ENCODE data around the gene RASGRP3. TPM values are rescaled to one million over a fixed set of nuclear protein-coding genes. Genes with fewer than 3 reads are reported as not detected.

The RASGRP3 gene
- total and polyA plus RNA-seq, 5 donors: 22.7 to 61.6 (median 48.8) TPM

- no peak overlapping the region for H3K27ac ChIP-seq (ENCODE audit: low read length)
- no peaks in the 10 kb centered on the region for H3K27me3 ChIP-seq (ENCODE audit: control insufficient read depth, insufficient read depth)
- intact Hi-C loops (cut with DNase I): loop anchor here in 1 of 4 donors (5.0 kb wide), 1 partner anchor 43 kb away; no protein-coding TSS in a partner anchor
- H3K4me1 ChIP-seq (ENCODE audit: control insufficient read depth, insufficient read depth, low read length): peaks cover 2% of the 10 kb centered on the region
- H3K4me3 ChIP-seq (ENCODE audit: low read length): no peak overlapping the region
- ATAC-seq (no peak), DNase-seq (no peak)
- H3K9me3 ChIP-seq (ENCODE audit: control insufficient read depth, low read length): no peaks in the 10 kb centered on the region
- whole genome bisulfite sequencing: 96% methylated on average over 6 of the region's 6 CpGs
Measured at GRCh38 chr2:33525666-33526065, 49.2 kb downstream of the RASGRP3 start.

GRCh38 chr2:33526132-33526531 lies 49.7 kb downstream of the RASGRP3 start:
- DNase-seq (no peak), ATAC-seq (peak in 1 of 2 donors; percentile 67)
- Histone ChIP-seq H3K27ac (ENCODE audit: low read length) (no peak overlapping the region), H3K9me3 (ENCODE audit: control insufficient read depth, low read length) (no peaks in the 10 kb centered on the region), H3K4me1 (ENCODE audit: control insufficient read depth, insufficient read depth, low read length) (peaks cover 2% of the 10 kb centered on the region), H3K27me3 (ENCODE audit: control insufficient read depth, insufficient read depth) (no peaks in the 10 kb centered on the region), H3K4me3 (ENCODE audit: low read length) (no peak overlapping the region)
- 32% methylated on average over 2 of the region's 2 CpGs for WGBS
- intact Hi-C loops (cut with DNase I): loop anchor here in 1 of 4 donors (5.0 kb wide), 1 partner anchor 44 kb away; no protein-coding TSS in a partner anchor

- no peak overlapping the region for H3K4me3 ChIP-seq (ENCODE audit: low read length)
- H3K27me3 ChIP-seq (ENCODE audit: control insufficient read depth, insufficient read depth): no peaks in the 10 kb centered on the region
- no peak overlapping the region for H3K27ac ChIP-seq (ENCODE audit: low read length)
- 91% methylated on average over 5 of the region's 5 CpGs for WGBS
- H3K9me3 ChIP-seq (ENCODE audit: control insufficient read depth, low read length): no peaks in the 10 kb centered on the region
- H3K4me1 ChIP-seq (ENCODE audit: control insufficient read depth, insufficient read depth, low read length): peaks cover 4% of the 10 kb centered on the region
- DNase-seq (no peak), ATAC-seq (no peak)
- intact Hi-C loops (cut with DNase I): loop anchor here in 1 of 4 donors (5.0 kb wide), 1 partner anchor 45 kb away; no protein-coding TSS in a partner anchor
Measured at GRCh38 chr2:33526921-33527320, 50.5 kb downstream of the RASGRP3 start.

DNA sequence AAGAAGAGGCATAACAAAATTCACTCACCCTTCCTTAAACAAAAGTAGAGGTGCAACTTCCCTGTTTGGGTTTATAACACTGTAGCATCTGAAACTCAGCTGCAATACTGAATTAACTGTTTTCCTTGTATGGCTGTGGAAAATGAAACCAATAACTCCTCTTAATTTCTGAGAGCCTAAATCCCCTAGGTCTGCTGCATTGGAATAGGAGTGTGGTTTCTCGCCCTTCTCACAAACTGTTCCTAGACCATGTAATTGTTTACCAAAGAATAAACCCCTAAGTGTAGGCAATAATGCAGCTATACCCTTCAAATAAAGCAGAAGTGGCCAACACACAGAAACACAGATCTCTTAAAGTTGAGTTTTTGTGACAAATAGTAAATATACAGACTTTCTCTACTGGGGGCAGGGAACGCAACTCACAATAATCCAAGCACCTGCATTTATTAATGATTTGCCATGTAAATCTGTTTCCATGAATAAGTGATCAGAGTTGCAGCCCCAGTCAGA lies 52.0 kb downstream of the RASGRP3 start:
- ATAC-seq: no peak
- Histone ChIP-seq H3K27me3 (ENCODE audit: control insufficient read depth, insufficient read depth) (no peaks in the 10 kb centered on the region), H3K27ac (ENCODE audit: low read length) (no peak overlapping the region), H3K4me3 (ENCODE audit: low read length) (no peak overlapping the region), H3K9me3 (ENCODE audit: control insufficient read depth, low read length) (no peaks in the 10 kb centered on the region), H3K4me1 (ENCODE audit: control insufficient read depth, insufficient read depth, low read length) (peaks cover 4% of the 10 kb centered on the region)
- WGBS: 93% methylated on average over 2 of the region's 2 CpGs
- intact Hi-C loops (cut with DNase I): loop anchor here in 1 of 4 donors (5.0 kb wide), 1 partner anchor 46 kb away; no protein-coding TSS in a partner anchor
- DNase-seq: no peak

DNA sequence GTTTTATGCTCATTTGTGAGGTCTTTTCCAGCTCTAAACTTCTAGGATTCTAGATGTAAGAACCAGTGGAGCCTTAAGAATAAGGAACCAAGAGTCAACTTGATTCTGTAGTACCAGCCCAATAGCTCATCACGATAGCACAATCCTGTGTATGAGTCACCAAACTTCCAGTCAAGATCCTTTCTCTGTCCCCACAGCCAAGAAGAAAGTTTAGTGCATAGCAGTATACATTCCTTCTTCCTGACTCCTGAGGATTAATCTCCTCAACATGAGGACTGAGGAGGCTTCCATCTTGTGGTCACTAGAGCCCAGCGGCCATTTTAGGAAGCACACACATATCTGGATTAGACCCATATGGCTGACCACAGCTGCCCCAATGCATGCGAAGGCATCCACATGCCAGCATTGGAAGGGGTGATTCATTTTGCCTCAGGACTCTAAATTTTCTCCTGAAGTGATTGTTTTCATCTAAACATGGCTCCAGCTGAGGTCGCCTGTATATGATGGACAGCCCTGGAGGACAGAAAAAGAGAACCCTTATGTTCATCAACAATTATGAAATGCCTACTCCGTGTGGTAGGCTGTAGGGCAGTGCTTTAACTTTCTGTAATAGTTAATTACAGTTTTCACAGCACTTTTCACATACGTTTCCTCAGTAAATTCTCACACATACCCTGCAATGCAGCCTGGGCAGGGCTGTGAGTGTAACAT lies 53.5 kb downstream of the RASGRP3 start:
- peak in 1 of 2 donors; percentile 11 for ATAC-seq
- intact Hi-C loops (cut with DNase I): loop anchor here in 3 of 4 donors (5.0 to 10.0 kb wide), 3 partner anchors 45 to 55 kb away; partner anchors contain the start of gene RASGRP3 (in 1 of the 3)
- no peak overlapping the region for H3K27ac ChIP-seq (ENCODE audit: low read length)

GRCh38 chr2:33530690-33531548 lies 54.5 kb downstream of the RASGRP3 start:
- Histone ChIP-seq H3K9me3 (ENCODE audit: control insufficient read depth, low read length) (no peaks in the 10 kb centered on the region), H3K4me1 (ENCODE audit: control insufficient read depth, insufficient read depth, low read length) (peaks cover 5% of the 10 kb centered on the region), H3K27me3 (ENCODE audit: control insufficient read depth, insufficient read depth) (no peaks in the 10 kb centered on the region), H3K4me3 (ENCODE audit: low read length) (no peak overlapping the region), H3K27ac (ENCODE audit: low read length) (peak overlapping the region; percentile 84)
- no peak for DNase-seq
- ATAC-seq: no peak
- WGBS: 76% methylated on average over 10 of the region's 10 CpGs
- intact Hi-C loops (cut with DNase I): loop anchor here in 2 of 4 donors (10.0 kb wide), 2 partner anchors 46 to 56 kb away; partner anchors contain the start of gene RASGRP3 (in 1 of the 2)

More for the DNA sequence above, 53.5 kb downstream of the RASGRP3 start:
- no peaks in the 10 kb centered on the region for H3K27me3 ChIP-seq (ENCODE audit: control insufficient read depth, insufficient read depth)
- 84% methylated on average over 6 of the region's 6 CpGs for WGBS
- H3K9me3 ChIP-seq (ENCODE audit: control insufficient read depth, low read length): no peaks in the 10 kb centered on the region
- H3K4me3 ChIP-seq (ENCODE audit: low read length): no peak overlapping the region
- DNase-seq: no peak
- H3K4me1 ChIP-seq (ENCODE audit: control insufficient read depth, insufficient read depth, low read length): peaks cover 5% of the 10 kb centered on the region

DNA sequence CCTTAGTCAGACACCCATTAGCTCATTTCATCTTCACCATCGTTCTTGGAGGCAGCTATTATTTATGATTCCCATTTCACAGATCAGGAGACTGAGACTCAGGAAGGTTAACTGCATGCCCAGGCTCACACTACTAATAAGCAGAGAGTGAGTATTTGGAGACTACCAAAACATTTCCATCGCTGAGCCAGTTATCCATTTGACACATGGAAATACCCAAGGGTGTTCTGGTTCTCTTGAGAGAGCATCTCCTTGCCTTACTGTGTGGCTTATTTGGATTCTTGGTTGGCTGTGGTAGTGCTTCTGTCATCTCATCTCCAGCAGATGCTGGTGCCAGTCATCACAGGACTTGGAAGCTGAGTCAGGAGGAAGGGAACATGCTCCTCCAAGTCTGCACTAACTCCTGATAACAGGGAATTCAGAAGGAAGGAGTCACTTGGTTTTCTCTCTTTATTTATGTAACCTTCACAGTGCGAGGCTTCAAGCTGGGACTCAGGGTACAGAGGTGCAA lies 55.2 kb downstream of the RASGRP3 start:
- no peaks in the 10 kb centered on the region for H3K9me3 ChIP-seq (ENCODE audit: control insufficient read depth, low read length)
- H3K27me3 ChIP-seq (ENCODE audit: control insufficient read depth, insufficient read depth): no peaks in the 10 kb centered on the region
- 41% methylated on average over 3 of the region's 3 CpGs for WGBS
- DNase-seq (no peak), ATAC-seq (peak; percentile 68 to 69)
- H3K4me3 ChIP-seq (ENCODE audit: low read length): no peak overlapping the region
- H3K27ac ChIP-seq (ENCODE audit: low read length): peak overlapping the region; percentile 84
- peaks cover 5% of the 10 kb centered on the region for H3K4me1 ChIP-seq (ENCODE audit: control insufficient read depth, insufficient read depth, low read length)
- intact Hi-C loops (cut with DNase I): loop anchor here in 2 of 4 donors (10.0 kb wide), 2 partner anchors 47 to 57 kb away; partner anchors contain the start of gene RASGRP3 (in 1 of the 2)

- Histone ChIP-seq H3K4me3 (ENCODE audit: low read length) (no peak overlapping the region), H3K9me3 (ENCODE audit: control insufficient read depth, low read length) (no peaks in the 10 kb centered on the region), H3K4me1 (ENCODE audit: control insufficient read depth, insufficient read depth, low read length) (peaks cover 5% of the 10 kb centered on the region), H3K27me3 (ENCODE audit: control insufficient read depth, insufficient read depth) (no peaks in the 10 kb centered on the region), H3K27ac (ENCODE audit: low read length) (peak overlapping the region; percentile 88)
- ATAC-seq (peak; percentile 69 to 72), DNase-seq (no peak)
- WGBS: 28% methylated on average over 8 of the region's 8 CpGs
- intact Hi-C loops (cut with DNase I): loop anchor here in 2 of 4 donors (10.0 kb wide), 2 partner anchors 47 to 57 kb away; partner anchors contain the start of gene RASGRP3 (in 1 of the 2)
Measured at GRCh38 chr2:33532146-33532545, 55.7 kb downstream of the RASGRP3 start.

GRCh38 chr2:33532966-33533365 lies 56.5 kb downstream of the RASGRP3 start:
- Histone ChIP-seq H3K9me3 (ENCODE audit: control insufficient read depth, low read length) (no peaks in the 10 kb centered on the region), H3K4me1 (ENCODE audit: control insufficient read depth, insufficient read depth, low read length) (peaks cover 5% of the 10 kb centered on the region), H3K27ac (ENCODE audit: low read length) (peak overlapping the region; percentile 45), H3K27me3 (ENCODE audit: control insufficient read depth, insufficient read depth) (no peaks in the 10 kb centered on the region), H3K4me3 (ENCODE audit: low read length) (no peak overlapping the region)
- peak in 1 of 2 donors; percentile 25 for ATAC-seq
- no peak for DNase-seq
- WGBS: 50% methylated on average over 2 of the region's 2 CpGs
- intact Hi-C loops (cut with DNase I): loop anchor here in 2 of 4 donors (10.0 kb wide), 2 partner anchors 48 to 58 kb away; partner anchors contain the start of gene RASGRP3 (in 1 of the 2)

DNA sequence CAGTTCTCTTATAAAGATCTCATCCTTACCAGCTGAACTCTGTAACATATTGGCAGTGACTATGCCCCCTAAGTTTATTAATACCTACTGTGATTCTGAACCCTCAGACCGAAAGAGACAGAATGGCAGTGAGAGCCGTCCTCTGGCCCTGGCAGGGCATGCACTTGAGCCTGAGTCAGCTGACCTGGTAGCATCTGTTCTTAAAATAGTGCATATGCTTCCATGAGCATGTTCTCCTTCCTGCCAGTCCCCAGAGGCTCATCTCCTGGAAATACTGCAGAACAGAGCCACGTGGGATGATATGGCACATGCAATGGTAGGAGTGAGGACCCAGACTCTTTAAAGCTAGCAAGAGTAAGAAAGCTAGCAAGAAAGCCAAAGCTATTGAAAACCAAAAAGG lies 59.0 kb downstream of the RASGRP3 start:
- no peak overlapping the region for H3K4me3 ChIP-seq (ENCODE audit: low read length)
- peak in 2 of 3 donors; percentile 57 to 71 for DNase-seq
- 45% methylated on average over 3 of the region's 3 CpGs for WGBS
- H3K4me1 ChIP-seq (ENCODE audit: control insufficient read depth, insufficient read depth, low read length): peaks cover 6% of the 10 kb centered on the region
- H3K27me3 ChIP-seq (ENCODE audit: control insufficient read depth, insufficient read depth): no peaks in the 10 kb centered on the region
- peak; percentile 67 to 68 for ATAC-seq
- intact Hi-C loops (cut with DNase I): loop anchor here in 2 of 4 donors (10.0 kb wide), 2 partner anchors 51 to 61 kb away; partner anchors contain the start of gene RASGRP3 (in 1 of the 2)
- no peaks in the 10 kb centered on the region for H3K9me3 ChIP-seq (ENCODE audit: control insufficient read depth, low read length)
- H3K27ac ChIP-seq (ENCODE audit: low read length): peak overlapping the region; percentile 75
